Cardiac muscle cell (in vitro differentiated cells and primary cell): ENCODE results near the gene PDZD2. TPM values are rescaled to one million over a fixed set of nuclear protein-coding genes. Genes with fewer than 3 reads are reported as not detected.

Source experiments
- DNase-seq, 2 donors: peaks; one replicate each; pipeline versions ENCODE4 v3.0.0 to v3.0.0-alpha.2; 2010 to 2017; ENCODE audit warnings: low read depth in 1 of 2, low spot score in 1 of 2
- H3K27ac ChIP-seq: fragments of 200-600 bp; sonication (generic); 2 replicates; pipeline ENCODE4 v1.5.1; 2016
- H3K27me3 ChIP-seq: fragments of 200-600 bp; sonication (generic); 2 replicates; pipeline ENCODE4 v1.6.0; 2016; ENCODE audit warnings: control low read depth
- H3K36me3 ChIP-seq: fragments of 200-600 bp; sonication (generic); 2 replicates; pipeline ENCODE4 v1.5.1; 2016; ENCODE audit warnings: control low read depth
- H3K4me1 ChIP-seq: fragments of 200-600 bp; sonication (generic); 2 replicates; pipeline ENCODE4 v1.8.1; 2017; ENCODE audit warnings: low read depth, mild to moderate bottlenecking, mixed run types
- H3K4me3 ChIP-seq: fragments of 200-600 bp; sonication (generic); 2 replicates; pipeline ENCODE4 v1.5.1; 2016; ENCODE audit warnings: mild to moderate bottlenecking
- H3K9me3 ChIP-seq: fragments of 200-600 bp; sonication (generic); 2 replicates; pipeline ENCODE4 v1.5.1; 2017; ENCODE audit warnings: low read depth, mild to moderate bottlenecking, control low read depth
- polyA plus RNA-seq: library from polyadenylated mRNA; unstranded; fragments of >200 nt; fragmentation: Nextera tagmentation; extraction: Ambion mirVana; gene quantifications from 2 replicates; pipeline ENCODE4 v1.2.1, GENCODE V29; 2016
- total RNA-seq: library from RNA; depleted of rRNA; stranded (reverse); fragments of >200 nt; gene quantifications from 2 replicates; pipeline ENCODE4 v1.2.3, GENCODE V29; 2016
- TF ChIP-seq, protein P1 (sequence below): IDR thresholded peaks from 2 replicates; pipeline ENCODE4 v1.5.1; 2012; ENCODE audit warnings: low read depth, mild to moderate bottlenecking, low read length

The PDZD2 gene
- total and polyA plus RNA-seq, 2 experiments from 2014 or later = 3.0 to 3.5 TPM

DNA sequence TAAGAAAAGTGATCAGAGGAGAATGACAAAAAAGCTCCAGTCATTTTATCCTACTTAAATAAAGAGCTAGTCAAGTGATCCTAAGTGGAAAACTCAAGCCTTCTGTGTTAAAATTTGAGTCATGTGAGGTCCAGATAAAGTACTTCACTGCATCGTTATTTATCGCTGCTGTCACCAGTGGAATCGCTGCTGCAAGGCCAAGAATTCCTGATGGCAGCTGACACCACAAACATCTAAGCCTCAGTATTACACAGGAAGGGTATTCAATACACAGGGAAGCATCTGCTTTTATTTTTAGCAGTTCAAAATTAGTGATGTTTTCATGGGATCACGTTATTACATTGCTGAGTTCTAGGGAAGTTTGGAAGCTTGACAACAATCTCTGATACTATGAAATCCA, 344.9 kb downstream of the PDZD2 start:
- Histone ChIP-seq H3K4me3 (no peak overlapping the region), H3K4me1 (no peaks in the 10 kb centered on the region), H3K27ac (no peak overlapping the region), H3K27me3 (no peaks in the 10 kb centered on the region), H3K36me3 (no peaks in the 10 kb centered on the region), H3K9me3 (no peaks in the 10 kb centered on the region)
- TF ChIP-seq, protein P1, sequence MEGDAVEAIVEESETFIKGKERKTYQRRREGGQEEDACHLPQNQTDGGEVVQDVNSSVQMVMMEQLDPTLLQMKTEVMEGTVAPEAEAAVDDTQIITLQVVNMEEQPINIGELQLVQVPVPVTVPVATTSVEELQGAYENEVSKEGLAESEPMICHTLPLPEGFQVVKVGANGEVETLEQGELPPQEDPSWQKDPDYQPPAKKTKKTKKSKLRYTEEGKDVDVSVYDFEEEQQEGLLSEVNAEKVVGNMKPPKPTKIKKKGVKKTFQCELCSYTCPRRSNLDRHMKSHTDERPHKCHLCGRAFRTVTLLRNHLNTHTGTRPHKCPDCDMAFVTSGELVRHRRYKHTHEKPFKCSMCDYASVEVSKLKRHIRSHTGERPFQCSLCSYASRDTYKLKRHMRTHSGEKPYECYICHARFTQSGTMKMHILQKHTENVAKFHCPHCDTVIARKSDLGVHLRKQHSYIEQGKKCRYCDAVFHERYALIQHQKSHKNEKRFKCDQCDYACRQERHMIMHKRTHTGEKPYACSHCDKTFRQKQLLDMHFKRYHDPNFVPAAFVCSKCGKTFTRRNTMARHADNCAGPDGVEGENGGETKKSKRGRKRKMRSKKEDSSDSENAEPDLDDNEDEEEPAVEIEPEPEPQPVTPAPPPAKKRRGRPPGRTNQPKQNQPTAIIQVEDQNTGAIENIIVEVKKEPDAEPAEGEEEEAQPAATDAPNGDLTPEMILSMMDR = no peak
- peak in 1 of 2 donors; percentile 54 for DNase-seq

DNA sequence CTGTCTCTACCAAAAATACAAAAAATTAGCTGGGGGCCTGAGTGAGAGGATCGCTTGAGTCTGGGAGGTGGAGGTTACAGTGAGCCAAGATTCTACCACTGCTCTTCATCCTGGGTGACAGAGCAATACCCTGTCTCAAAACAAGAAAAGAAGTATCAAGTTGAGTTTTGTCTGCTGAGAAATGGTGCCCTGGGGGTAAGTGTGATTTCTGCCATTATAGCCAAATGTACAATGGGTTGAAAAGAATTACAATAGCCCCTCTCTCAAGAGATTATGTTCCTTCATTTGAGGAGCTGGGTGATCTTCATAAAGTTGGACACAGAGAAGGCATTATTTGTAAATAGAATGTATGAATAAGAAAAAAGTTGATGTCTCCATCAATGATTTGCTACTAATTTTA, 345.8 kb downstream of the PDZD2 start:
- no peak overlapping the region for H3K4me3 ChIP-seq
- no peaks in the 10 kb centered on the region for H3K36me3 ChIP-seq
- TF ChIP-seq, protein P1 = no peak
- no peak overlapping the region for H3K27ac ChIP-seq
- H3K4me1 ChIP-seq = no peaks in the 10 kb centered on the region
- no peaks in the 10 kb centered on the region for H3K27me3 ChIP-seq
- H3K9me3 ChIP-seq = no peaks in the 10 kb centered on the region
- DNase-seq = no peak

DNA sequence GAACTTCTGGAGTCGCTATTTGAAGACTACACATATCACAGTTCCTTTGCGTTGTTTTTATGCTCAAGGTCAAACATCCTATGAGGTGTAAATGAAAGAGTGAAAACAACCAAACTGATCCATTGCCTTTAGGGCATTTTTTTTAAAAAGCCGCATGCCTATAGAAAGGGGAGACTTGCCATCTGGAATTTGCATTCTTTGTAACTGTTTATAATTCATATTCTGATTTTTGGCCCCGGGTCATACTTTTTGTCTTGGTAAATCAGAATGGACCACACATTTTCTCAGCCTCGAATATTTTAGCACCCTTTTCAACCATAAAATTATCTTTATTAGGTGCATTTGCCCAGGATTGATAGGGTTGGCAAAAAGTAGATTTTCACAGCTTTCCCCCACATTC, 347.2 kb downstream of the PDZD2 start:
- DNase-seq = no peak
- TF ChIP-seq, protein P1 = no peak
- Histone ChIP-seq H3K36me3 (no peaks in the 10 kb centered on the region), H3K27me3 (no peaks in the 10 kb centered on the region), H3K9me3 (no peaks in the 10 kb centered on the region), H3K4me1 (no peaks in the 10 kb centered on the region), H3K4me3 (no peak overlapping the region), H3K27ac (no peak overlapping the region)

DNA sequence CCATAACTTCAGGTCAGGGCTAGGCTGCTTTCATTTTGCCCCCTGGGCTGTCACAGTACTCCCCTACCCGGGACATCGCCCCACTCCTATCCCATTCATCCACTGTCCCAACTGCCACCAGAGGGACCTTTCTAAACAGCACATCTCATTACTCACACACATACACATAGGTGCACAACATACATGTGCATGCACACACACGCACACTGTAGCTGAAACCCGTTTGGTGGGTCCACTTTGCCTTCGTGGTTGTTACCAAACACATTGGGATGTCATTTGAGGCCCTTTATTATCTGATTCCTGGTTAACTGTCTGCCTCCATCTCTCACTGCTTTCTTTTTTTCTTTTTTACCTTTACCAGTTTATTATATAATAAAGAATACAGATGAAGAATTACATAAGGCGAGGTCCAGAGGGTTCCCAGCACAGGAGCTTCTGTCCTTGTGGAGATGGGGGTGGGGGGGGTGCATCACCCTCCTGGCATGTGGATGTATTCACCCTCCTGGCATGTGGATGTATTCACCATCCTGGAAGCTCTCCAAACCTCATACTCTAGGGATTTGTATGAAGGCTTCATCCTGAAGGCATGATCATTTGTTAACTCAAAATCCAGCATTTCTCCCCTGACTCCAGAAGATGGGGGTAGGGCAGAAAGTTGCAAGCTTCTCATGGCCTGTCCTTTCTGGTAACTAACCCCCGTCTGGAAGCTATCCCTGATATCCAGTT, 349.2 kb downstream of the PDZD2 start:
- TF ChIP-seq, protein P1 = no peak
- no peak overlapping the region for H3K27ac ChIP-seq
- DNase-seq = peak in 1 of 2 donors; percentile 93
- no peaks in the 10 kb centered on the region for H3K9me3 ChIP-seq
- no peaks in the 10 kb centered on the region for H3K4me1 ChIP-seq
- H3K4me3 ChIP-seq = no peak overlapping the region
- no peaks in the 10 kb centered on the region for H3K27me3 ChIP-seq
- H3K36me3 ChIP-seq = no peaks in the 10 kb centered on the region

DNA sequence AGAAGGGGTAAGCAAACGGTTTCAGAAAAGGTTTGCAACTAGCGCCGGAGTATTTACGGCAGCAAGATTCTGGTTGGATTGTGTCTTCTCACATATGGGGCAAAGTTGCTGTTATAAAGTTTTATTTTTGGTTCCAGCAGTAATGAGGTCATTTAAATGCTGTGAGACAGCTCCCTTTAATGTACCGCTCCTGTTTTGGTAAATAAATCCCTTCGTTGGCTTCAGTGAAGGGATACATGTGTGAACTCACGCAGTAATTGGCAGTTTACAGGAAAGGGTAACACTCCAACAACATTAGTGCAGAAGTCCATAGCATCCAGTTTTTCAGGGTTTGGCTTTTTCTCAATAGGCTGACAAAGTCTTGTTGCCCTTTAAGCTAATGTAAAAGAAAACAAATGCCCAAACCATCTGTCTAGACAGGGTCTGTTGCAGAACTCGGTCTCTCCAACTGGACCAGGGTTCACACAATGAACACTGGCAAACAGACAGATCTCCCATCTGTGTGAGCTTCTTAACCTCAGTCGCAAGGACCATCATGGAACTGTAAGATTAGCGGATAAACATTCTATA, 351.2 kb downstream of the PDZD2 start:
- no peak for DNase-seq
- no peaks in the 10 kb centered on the region for H3K4me1 ChIP-seq
- TF ChIP-seq, protein P1 = no peak
- no peak overlapping the region for H3K4me3 ChIP-seq
- H3K27ac ChIP-seq = no peak overlapping the region
- no peaks in the 10 kb centered on the region for H3K36me3 ChIP-seq
- H3K9me3 ChIP-seq = no peaks in the 10 kb centered on the region
- no peaks in the 10 kb centered on the region for H3K27me3 ChIP-seq
